SK-N-SH treated with all-trans-retinoic acid at 6 μM for 48 hours (cell line): ENCODE data around the gene TMEM131L.

Source experiments
- GLIS3 ChIP-seq: fragments of 250-450 bp; sonication (Bioruptor Pico); IDR thresholded peaks from 2 replicates; pipeline ENCODE4 v1.5.0; 2020; ENCODE audit warnings: mild to moderate bottlenecking, moderate library complexity
- OSR1 ChIP-seq: fragments of 250-450 bp; sonication (Bioruptor Pico); IDR thresholded peaks from 2 replicates; pipeline ENCODE4 v1.8.0; 2022; ENCODE audit warnings: moderate library complexity, mild to moderate bottlenecking, inconsistent platforms
- RARB ChIP-seq: fragments of 250-450 bp; sonication (Bioruptor Pico); IDR thresholded peaks from 2 replicates; pipeline ENCODE4 v1.8.0; 2021; ENCODE audit warnings: mild to moderate bottlenecking, moderate library complexity
- ZC3H10 ChIP-seq: fragments of 250-450 bp; sonication (Bioruptor Pico); IDR thresholded peaks from 2 replicates; pipeline ENCODE4 v1.5.1; 2021; ENCODE audit warnings: mild to moderate bottlenecking, moderate library complexity
- ZNF565 ChIP-seq: fragments of 450-650 bp; formaldehyde crosslinking; conservative IDR thresholded peaks from 2 replicates; pipeline ENCODE4 v1.5.0; 2020; ENCODE audit warnings: low read depth, mild to moderate bottlenecking, moderate library complexity
- TF ChIP-seq, protein P1 (sequence below): fragments of 250-450 bp; sonication (Bioruptor Pico); IDR thresholded peaks from 2 replicates; pipeline ENCODE4 v1.5.1; 2020; ENCODE audit warnings: low read depth, mild to moderate bottlenecking, moderate library complexity
- TF ChIP-seq, protein P2 (sequence below): fragments of 250-450 bp; sonication (Bioruptor Pico); IDR thresholded peaks from 2 replicates; pipeline ENCODE4 v1.8.0; 2020; ENCODE audit warnings: mild to moderate bottlenecking, moderate library complexity, borderline replicate concordance

DNA sequence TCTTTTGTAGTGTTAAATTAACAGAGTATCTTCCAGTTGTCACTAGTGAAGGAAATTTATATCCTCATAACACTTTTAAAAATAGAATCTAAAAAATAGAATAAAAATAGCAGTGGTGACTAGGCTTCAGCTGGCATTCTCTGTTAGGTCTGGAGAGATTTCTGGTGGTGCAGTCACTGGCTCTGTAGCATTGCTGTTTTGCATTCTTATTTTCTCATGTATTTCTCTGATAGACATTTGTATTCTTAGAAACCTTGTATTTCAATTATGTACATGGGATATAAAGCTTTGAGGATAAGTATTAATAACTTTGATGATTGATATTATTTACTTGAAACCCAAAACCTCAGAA lies 87.6 kb downstream of the TMEM131L start:
- TF ChIP-seq, protein P1, sequence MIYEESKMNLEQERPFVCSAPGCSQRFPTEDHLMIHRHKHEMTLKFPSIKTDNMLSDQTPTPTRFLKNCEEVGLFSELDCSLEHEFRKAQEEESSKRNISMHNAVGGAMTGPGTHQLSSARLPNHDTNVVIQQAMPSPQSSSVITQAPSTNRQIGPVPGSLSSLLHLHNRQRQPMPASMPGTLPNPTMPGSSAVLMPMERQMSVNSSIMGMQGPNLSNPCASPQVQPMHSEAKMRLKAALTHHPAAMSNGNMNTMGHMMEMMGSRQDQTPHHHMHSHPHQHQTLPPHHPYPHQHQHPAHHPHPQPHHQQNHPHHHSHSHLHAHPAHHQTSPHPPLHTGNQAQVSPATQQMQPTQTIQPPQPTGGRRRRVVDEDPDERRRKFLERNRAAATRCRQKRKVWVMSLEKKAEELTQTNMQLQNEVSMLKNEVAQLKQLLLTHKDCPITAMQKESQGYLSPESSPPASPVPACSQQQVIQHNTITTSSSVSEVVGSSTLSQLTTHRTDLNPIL = no peak
- TF ChIP-seq ZNF565 (CRISPR knock-in tag) (no peak), OSR1 (CRISPR knock-in tag) (no peak), RARB (CRISPR knock-in tag) (no peak), ZC3H10 (CRISPR knock-in tag) (no peak), GLIS3 (no peak)
- TF ChIP-seq, protein P2, sequence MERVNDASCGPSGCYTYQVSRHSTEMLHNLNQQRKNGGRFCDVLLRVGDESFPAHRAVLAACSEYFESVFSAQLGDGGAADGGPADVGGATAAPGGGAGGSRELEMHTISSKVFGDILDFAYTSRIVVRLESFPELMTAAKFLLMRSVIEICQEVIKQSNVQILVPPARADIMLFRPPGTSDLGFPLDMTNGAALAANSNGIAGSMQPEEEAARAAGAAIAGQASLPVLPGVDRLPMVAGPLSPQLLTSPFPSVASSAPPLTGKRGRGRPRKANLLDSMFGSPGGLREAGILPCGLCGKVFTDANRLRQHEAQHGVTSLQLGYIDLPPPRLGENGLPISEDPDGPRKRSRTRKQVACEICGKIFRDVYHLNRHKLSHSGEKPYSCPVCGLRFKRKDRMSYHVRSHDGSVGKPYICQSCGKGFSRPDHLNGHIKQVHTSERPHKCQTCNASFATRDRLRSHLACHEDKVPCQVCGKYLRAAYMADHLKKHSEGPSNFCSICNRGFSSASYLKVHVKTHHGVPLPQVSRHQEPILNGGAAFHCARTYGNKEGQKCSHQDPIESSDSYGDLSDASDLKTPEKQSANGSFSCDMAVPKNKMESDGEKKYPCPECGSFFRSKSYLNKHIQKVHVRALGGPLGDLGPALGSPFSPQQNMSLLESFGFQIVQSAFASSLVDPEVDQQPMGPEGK (CRISPR knock-in tag) = no peak
